KBM-7 (cell line): ENCODE results near the gene PREP.
"Not testable (repeated sequence)": the region's sequence is repeated elsewhere in the genome, so short reads cannot be mapped to it uniquely, and the experiment has no call there.

Source experiments
- DNase-seq: peaks from one replicate; pipeline ENCODE4 v3.0.0-alpha.2; 2015
- in situ Hi-C: fragments of 300-500 bp; cut with MboI; formaldehyde crosslinking; loops from 2 replicates; pipeline ENCODE4 v1.14.3; 2020; ENCODE audit warnings: low sequenced_read_pairs, low pct_unique_long_range_greater_than_20kb, mixed read lengths

PREP gene

GRCh38 chr6:105251689-105252088 is 151.2 kb downstream of the PREP start:
- in situ Hi-C loops = no loop called here
- no peak for DNase-seq

GRCh38 chr6:105250533-105250932 is 152.3 kb downstream of the PREP start:
- in situ Hi-C loops = no loop called here
- DNase-seq = no peak

- in situ Hi-C loops = no loop called here
- DNase-seq = no peak
Observed at GRCh38 chr6:105243487-105243886, 159.4 kb downstream of the PREP start.

- in situ Hi-C loops = no loop called here
- no peak for DNase-seq
Observed at GRCh38 chr6:105235155-105235554, 167.7 kb downstream of the PREP start.

- in situ Hi-C loops = not testable (repeated sequence)
Observed at GRCh38 chr6:105231771-105232170, 171.1 kb downstream of the PREP start.

More at GRCh38 chr6:105231771-105232170, 171.1 kb downstream of the PREP start:
- not testable (repeated sequence) for DNase-seq
